ENCODE data around the gene KRT40.

Gene KRT40

GRCh38 chr17:41016578-41017215 is 32.6 kb upstream of the KRT40 start:
- TF ChIP-seq CTCF (conservative IDR thresholded peaks at IDR 0.05; ENCODE audit: low read depth, low read length) = no peak
- H3K4me3 ChIP-seq (ENCODE audit: low read length) = no peak overlapping the region
- DNase-seq (ENCODE audit: low read depth) = no peak

GRCh38 chr17:41015454-41015853 is 31.3 kb upstream of the KRT40 start:
- H3K4me3 ChIP-seq (ENCODE audit: low read length) = no peak overlapping the region
- no peak for DNase-seq (ENCODE audit: low read depth)
- TF ChIP-seq CTCF (conservative IDR thresholded peaks at IDR 0.05; ENCODE audit: low read depth, low read length) = no peak

GRCh38 chr17:41013606-41014005 is 29.5 kb upstream of the KRT40 start:
- no peak for DNase-seq (ENCODE audit: low read depth)
- no peak for TF ChIP-seq CTCF (conservative IDR thresholded peaks at IDR 0.05; ENCODE audit: low read depth, low read length)
- no peak overlapping the region for H3K4me3 ChIP-seq (ENCODE audit: low read length)

- TF ChIP-seq CTCF (conservative IDR thresholded peaks at IDR 0.05; ENCODE audit: low read depth, low read length) = no peak
- no peak overlapping the region for H3K4me3 ChIP-seq (ENCODE audit: low read length)
- DNase-seq (ENCODE audit: low read depth) = no peak
Observed at GRCh38 chr17:41013181-41013580, 29.1 kb upstream of the KRT40 start.

- H3K4me3 ChIP-seq (ENCODE audit: low read length) = no peak overlapping the region
- no peak for DNase-seq (ENCODE audit: low read depth)
- no peak for TF ChIP-seq CTCF (conservative IDR thresholded peaks at IDR 0.05; ENCODE audit: low read depth, low read length)
Observed at GRCh38 chr17:41012326-41013120, 28.4 kb upstream of the KRT40 start.

- TF ChIP-seq CTCF (conservative IDR thresholded peaks at IDR 0.05; ENCODE audit: low read depth, low read length) = no peak
- DNase-seq (ENCODE audit: low read depth) = no peak
Observed at GRCh38 chr17:41010441-41010840, 26.3 kb upstream of the KRT40 start.

GRCh38 chr17:41009936-41010335 is 25.8 kb upstream of the KRT40 start:
- DNase-seq (ENCODE audit: low read depth) = no peak
- TF ChIP-seq CTCF (conservative IDR thresholded peaks at IDR 0.05; ENCODE audit: low read depth, low read length) = no peak
- no peak overlapping the region for H3K4me3 ChIP-seq (ENCODE audit: low read length)

More at GRCh38 chr17:41010441-41010840, 26.3 kb upstream of the KRT40 start:
- H3K4me3 ChIP-seq (ENCODE audit: low read length) = no peak overlapping the region
